IPS DF 6.9 (cell line): ENCODE results near the gene HPCAL1.

Experiments used
- DNase-seq: peaks from one replicate; pipeline ENCODE4 v3.0.0-alpha.2; 2013; ENCODE audit warnings: low read depth, low spot score
- H3K27ac ChIP-seq: one replicate; pipeline ENCODE4 v1.5.1; 2013; ENCODE audit warnings: low read length, control low read depth
- H3K27me3 ChIP-seq: 2 replicates; pipeline ENCODE4 v1.6.1; 2013; ENCODE audit warnings: mild to moderate bottlenecking, low read length; ENCODE audit not compliant: control insufficient read depth, insufficient read depth
- H3K36me3 ChIP-seq: 2 replicates; pipeline ENCODE4 v1.6.1; 2013; ENCODE audit warnings: low read length; ENCODE audit not compliant: control insufficient read depth, insufficient read depth
- H3K4me1 ChIP-seq: 2 replicates; pipeline ENCODE4 v1.6.1; 2013; ENCODE audit warnings: low read length; ENCODE audit not compliant: control insufficient read depth, insufficient read depth
- H3K4me3 ChIP-seq: 2 replicates; pipeline ENCODE4 v1.5.1; 2013; ENCODE audit warnings: mild to moderate bottlenecking, low read length
- H3K9me3 ChIP-seq: 2 replicates; pipeline ENCODE4 v1.6.1; 2013; ENCODE audit warnings: low read length, inconsistent platforms; ENCODE audit not compliant: control insufficient read depth, insufficient read depth
- WGBS: extraction: QIAGEN DNeasy Blood & Tissue Kit; methylation state at CpG from one replicate; pipeline ENCODE4 v1.1.7; 2013; ENCODE audit warnings: mixed read lengths, missing lambda C conversion rate; ENCODE audit not compliant: insufficient read length, insufficient coverage; 5-methylcytosine and 5-hydroxymethylcytosine counted together

The HPCAL1 gene

GRCh38 chr2:10363861-10364610 is 61.3 kb downstream of the HPCAL1 start:
- DNase-seq = no peak
- H3K27ac ChIP-seq = no peak overlapping the region
- WGBS = no CpG with 5 or more reads among the region's 23 CpGs
- no peaks in the 10 kb centered on the region for H3K9me3 ChIP-seq
- no peaks in the 10 kb centered on the region for H3K4me1 ChIP-seq
- no peaks in the 10 kb centered on the region for H3K27me3 ChIP-seq
- H3K36me3 ChIP-seq = no peaks in the 10 kb centered on the region
- no peak overlapping the region for H3K4me3 ChIP-seq

- no peak for DNase-seq
- H3K36me3 ChIP-seq = no peaks in the 10 kb centered on the region
- H3K9me3 ChIP-seq = no peaks in the 10 kb centered on the region
- no peak overlapping the region for H3K4me3 ChIP-seq
- no peak overlapping the region for H3K27ac ChIP-seq
- WGBS = no CpG with 5 or more reads among the region's 12 CpGs
- no peaks in the 10 kb centered on the region for H3K4me1 ChIP-seq
- no peaks in the 10 kb centered on the region for H3K27me3 ChIP-seq
Measured at GRCh38 chr2:10365412-10365811, 62.7 kb downstream of the HPCAL1 start.

DNA sequence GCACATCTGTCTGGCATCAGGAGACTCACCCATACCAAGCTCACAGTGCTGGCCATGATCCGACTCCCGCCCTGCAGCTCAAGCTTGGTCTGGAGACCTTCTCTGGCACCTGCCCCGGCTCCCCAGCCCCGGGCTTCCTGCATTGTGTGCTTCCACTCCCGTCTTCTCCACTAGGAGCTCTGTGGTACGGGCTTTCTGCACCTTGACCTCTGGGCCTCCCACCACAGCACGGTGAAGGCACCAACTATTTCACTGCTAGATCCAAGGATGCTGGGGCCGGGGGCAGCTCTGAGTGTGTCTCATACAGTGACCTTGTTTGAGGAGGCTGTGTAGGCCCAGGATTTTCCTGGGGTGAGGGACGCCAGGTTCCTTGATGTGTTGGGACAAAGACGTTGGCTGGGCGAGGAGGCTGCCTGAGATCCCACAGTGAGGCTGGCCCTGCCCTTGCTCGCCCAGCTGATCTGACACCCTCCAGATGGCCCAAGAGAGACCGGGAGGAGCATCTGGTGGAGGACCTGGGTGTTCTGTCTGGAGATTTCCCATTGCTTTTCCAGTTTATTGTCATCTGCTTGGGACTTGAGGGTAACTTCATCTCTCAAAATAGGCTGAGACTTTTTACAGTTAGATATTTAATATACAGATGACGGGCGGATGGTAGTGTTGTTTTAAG is 64.0 kb downstream of the HPCAL1 start:
- Histone ChIP-seq H3K27ac (no peak overlapping the region), H3K9me3 (no peaks in the 10 kb centered on the region), H3K36me3 (no peaks in the 10 kb centered on the region), H3K27me3 (no peaks in the 10 kb centered on the region), H3K4me3 (no peak overlapping the region), H3K4me1 (no peaks in the 10 kb centered on the region)
- no peak for DNase-seq
- 100% methylated on average over 2 of the region's 15 CpGs for WGBS

DNA sequence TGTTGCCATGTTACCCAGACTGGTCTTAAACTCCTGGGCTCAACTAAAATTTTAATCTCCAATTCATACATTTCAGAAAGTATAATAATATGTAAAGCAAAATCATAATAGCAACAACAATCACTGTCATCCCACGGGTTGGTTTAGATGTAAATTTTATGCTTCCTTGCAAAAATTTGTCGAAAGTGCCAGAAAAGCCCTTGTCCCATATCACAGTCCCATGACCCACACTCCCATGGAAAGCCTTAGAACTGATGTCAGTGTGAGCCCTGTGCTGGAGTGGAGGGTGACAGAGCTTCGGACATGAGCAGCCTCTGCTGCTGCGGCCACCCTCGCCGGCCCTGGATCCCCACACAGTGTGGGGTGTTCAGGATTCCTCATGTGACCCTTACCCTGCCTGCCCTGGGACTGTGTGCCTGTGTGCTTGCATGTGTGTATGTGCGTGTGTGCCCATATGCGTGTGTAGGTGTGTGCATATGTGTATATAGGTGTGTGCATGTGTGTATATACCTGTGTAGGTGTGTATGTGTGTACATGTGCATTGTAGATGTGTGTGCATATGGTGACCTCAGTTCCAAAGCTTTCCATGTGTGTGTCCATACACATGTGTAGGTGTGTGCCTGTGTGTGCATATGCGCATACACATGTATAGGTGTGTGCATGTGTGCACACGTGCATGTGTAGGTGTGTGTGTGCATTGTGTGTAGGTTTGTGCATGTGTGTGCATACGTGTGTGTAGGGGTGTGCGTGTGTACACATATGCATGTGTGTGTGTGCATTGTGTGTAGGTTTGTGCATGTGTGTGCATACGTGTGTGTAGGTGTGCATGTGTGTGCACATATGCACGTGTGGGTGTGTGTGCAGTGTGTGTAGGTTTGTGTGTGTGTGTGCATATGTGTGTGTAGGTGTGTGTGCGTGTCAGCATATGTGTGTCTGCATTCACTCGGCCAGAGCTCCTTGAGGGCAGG is 65.1 kb downstream of the HPCAL1 start:
- no CpG with 5 or more reads among the region's 16 CpGs for WGBS

DNA sequence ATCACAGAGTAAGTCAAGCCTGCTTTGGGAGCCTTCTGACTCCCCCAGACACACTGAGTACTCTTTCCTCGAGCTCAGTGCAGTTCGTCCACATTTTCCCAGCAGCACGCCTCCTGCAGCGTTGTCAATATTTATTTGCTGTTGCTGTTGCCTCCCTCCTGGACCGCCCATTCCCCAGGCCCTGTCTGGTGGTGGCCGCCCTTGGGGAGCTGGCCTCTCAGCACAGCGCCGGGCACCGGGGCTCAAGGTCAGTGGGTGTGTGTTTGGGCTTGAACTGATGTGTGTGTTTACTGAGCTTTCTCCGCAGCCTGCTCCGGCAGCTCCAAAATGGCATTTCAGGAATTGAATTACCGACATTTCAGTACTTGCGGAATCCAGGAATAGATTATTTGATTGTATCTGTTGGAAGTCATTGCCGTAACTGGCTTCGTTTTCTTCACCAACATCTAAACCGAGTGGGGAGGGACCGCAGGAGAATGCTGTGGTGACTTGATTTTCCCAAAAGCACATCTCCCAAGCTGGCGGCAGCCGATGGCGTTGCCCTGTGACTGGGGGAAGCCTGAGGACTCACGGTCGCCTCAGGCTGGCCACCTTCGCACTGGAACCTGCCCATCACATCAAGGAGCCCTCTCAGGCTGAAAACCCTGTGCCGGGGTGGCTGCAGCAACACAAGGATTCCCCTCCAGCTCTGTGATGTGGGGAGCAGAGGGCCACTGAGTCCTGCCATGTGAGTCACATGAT is 66.0 kb downstream of the HPCAL1 start:
- H3K27ac ChIP-seq = no peak overlapping the region
- no peaks in the 10 kb centered on the region for H3K36me3 ChIP-seq
- no peak for DNase-seq
- H3K4me1 ChIP-seq = no peaks in the 10 kb centered on the region
- H3K4me3 ChIP-seq = no peak overlapping the region
- no peaks in the 10 kb centered on the region for H3K9me3 ChIP-seq
- no peaks in the 10 kb centered on the region for H3K27me3 ChIP-seq
- no CpG with 5 or more reads among the region's 24 CpGs for WGBS

More for the DNA sequence above, 65.1 kb downstream of the HPCAL1 start:
- Histone ChIP-seq H3K4me1 (no peaks in the 10 kb centered on the region), H3K27me3 (no peaks in the 10 kb centered on the region), H3K36me3 (no peaks in the 10 kb centered on the region), H3K27ac (no peak overlapping the region), H3K9me3 (no peaks in the 10 kb centered on the region), H3K4me3 (no peak overlapping the region)
- DNase-seq = no peak

DNA sequence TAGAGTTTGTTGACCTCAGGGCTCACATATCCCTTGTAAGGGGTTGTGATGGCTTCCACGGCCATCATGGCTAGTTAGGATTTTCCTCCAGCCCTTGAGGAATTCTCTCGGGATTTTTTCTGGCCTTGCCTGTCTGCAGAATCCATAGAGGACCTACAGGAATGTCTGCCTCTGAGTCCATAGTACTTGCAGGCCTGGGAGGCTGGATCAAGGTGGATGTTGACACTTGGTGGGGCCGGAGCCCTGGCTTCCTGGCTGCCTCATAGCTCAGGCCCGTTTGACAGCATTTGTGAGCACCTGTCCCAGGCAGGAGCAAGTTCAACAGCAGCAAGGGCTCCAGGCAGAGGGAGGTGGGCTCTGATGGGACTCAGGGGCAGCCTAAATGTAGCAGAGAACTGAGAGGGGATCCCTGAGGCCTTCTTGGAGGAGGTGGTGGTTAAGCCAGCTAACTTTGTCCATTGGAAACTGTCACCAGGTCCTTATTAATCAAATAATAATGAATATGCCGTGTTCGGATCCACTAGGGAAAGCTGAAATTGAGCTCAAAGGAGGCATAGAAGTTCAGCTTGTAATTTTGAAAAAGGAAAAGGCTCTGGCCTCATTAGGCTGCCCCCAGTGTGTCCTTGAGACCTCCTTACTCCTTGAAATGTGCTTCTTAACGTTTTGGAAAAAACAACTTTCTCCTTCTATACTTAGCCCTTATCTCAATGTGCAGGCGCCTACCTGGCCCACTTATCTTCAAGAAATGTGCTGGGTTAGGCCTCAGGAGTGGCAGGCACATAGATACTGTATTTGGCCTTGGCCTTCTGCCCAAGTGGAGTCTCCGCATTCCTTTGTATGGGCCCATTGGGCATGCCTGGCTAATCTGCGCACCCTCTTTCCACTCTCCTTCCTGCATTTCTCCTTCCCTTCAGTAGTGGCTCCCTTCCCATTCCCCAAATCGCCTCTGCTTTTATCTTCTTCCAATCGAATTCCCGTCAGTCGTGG is 66.9 kb downstream of the HPCAL1 start:
- Histone ChIP-seq H3K27ac (no peak overlapping the region), H3K36me3 (no peaks in the 10 kb centered on the region), H3K9me3 (no peaks in the 10 kb centered on the region), H3K4me1 (no peaks in the 10 kb centered on the region), H3K27me3 (no peaks in the 10 kb centered on the region), H3K4me3 (no peak overlapping the region)
- whole genome bisulfite sequencing = no CpG with 5 or more reads among the region's 14 CpGs
- no peak for DNase-seq

DNA sequence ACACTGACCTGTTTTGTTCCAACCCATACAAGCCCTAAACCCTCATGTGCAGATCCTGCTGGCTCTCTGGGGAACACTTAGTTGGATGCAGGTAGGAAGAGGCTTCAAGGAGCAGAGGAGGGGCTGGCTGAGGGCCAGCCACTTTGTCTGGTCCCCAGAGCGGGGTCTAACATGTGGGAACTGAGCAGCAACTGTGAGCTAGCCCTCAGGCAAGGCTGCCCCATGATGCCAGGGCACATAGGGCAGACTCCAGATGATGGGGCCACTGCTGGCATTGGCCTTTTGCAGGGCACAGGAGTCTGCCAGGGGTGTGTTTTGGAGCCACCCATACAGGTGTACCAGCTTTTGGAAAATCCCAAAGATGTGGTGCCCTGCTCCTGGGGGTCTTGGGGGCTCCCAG is 67.7 kb downstream of the HPCAL1 start:
- Histone ChIP-seq H3K9me3 (no peaks in the 10 kb centered on the region), H3K27ac (no peak overlapping the region), H3K27me3 (no peaks in the 10 kb centered on the region), H3K4me1 (0 out of 2 replicates have a peak, but pooled peaks cover under 1% of the 10 kb centered on the region), H3K4me3 (no peak overlapping the region), H3K36me3 (no peaks in the 10 kb centered on the region)
- no CpG with 5 or more reads among the region's 1 CpG for WGBS
- no peak for DNase-seq

DNA sequence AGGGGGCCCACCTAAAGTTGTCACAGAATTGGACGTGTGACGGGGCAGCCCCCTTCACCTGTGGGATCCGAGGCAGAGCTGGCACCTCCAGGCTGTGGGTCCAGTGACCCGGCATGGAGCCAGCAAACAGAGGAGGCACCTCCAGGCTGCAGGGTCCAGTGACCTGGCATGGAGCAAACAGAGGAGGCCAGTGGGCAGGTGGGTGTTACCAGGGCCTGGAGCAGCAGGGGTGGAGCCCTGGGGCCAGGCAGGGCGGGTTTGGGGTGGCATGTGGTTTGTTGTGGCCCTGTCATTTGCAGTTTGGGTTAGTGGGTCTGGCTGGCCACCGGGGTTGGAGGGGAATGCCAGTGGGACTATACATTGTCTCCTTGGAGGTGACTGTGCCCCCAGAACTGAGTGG is 68.2 kb downstream of the HPCAL1 start:
- peaks cover 2% of the 10 kb centered on the region; the same call in 1 of the 2 replicates for H3K4me1 ChIP-seq
- no CpG with 5 or more reads among the region's 6 CpGs for WGBS

GRCh38 chr2:10371441-10372196 is 68.9 kb downstream of the HPCAL1 start:
- Histone ChIP-seq H3K4me1 (peaks cover 2% of the 10 kb centered on the region; the same call in 1 of the 2 replicates), H3K27me3 (no peaks in the 10 kb centered on the region), H3K27ac (no peak overlapping the region), H3K36me3 (no peaks in the 10 kb centered on the region), H3K9me3 (no peaks in the 10 kb centered on the region), H3K4me3 (no peak overlapping the region)
- no peak for DNase-seq
- WGBS = no CpG with 5 or more reads among the region's 15 CpGs

More for the DNA sequence above, 68.2 kb downstream of the HPCAL1 start:
- Histone ChIP-seq H3K36me3 (no peaks in the 10 kb centered on the region), H3K4me3 (no peak overlapping the region), H3K9me3 (no peaks in the 10 kb centered on the region), H3K27ac (no peak overlapping the region), H3K27me3 (no peaks in the 10 kb centered on the region)
- DNase-seq = no peak
